ENCODE data around the gene CCDC174.

CCDC174 gene

DNA sequence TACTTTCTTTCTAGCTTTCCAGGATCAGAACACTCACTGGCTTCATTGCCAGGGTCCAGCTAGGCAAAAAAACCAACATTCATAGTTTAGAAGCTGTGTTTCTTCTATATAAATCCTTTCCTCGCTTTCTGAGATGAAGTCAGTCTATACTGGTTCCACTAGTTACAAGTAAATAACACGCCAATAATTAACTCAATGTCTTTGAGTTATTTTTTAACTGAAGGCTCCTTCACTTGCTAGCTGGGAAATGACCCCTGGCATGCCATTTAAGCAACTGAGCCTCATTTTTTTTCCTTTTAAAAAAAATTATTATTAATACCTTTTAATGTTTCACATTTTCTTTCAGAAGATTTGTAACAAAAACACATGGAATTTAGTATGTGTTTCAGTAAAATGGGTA lies 2.1 kb upstream of the CCDC174 start:
- TF ChIP-seq MYC (IDR thresholded peaks at IDR 0.05; ENCODE audit: low read depth, low read length) = no peak
- TF ChIP-seq, protein P1, sequence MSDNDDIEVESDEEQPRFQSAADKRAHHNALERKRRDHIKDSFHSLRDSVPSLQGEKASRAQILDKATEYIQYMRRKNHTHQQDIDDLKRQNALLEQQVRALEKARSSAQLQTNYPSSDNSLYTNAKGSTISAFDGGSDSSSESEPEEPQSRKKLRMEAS (IDR thresholded peaks at IDR 0.05; ENCODE audit: low read depth, low read length) = no peak
- TF ChIP-seq POLR2A (IDR thresholded peaks at IDR 0.05; ENCODE audit: extremely low read depth, insufficient read length) = no peak
- TF ChIP-seq, protein P2, sequence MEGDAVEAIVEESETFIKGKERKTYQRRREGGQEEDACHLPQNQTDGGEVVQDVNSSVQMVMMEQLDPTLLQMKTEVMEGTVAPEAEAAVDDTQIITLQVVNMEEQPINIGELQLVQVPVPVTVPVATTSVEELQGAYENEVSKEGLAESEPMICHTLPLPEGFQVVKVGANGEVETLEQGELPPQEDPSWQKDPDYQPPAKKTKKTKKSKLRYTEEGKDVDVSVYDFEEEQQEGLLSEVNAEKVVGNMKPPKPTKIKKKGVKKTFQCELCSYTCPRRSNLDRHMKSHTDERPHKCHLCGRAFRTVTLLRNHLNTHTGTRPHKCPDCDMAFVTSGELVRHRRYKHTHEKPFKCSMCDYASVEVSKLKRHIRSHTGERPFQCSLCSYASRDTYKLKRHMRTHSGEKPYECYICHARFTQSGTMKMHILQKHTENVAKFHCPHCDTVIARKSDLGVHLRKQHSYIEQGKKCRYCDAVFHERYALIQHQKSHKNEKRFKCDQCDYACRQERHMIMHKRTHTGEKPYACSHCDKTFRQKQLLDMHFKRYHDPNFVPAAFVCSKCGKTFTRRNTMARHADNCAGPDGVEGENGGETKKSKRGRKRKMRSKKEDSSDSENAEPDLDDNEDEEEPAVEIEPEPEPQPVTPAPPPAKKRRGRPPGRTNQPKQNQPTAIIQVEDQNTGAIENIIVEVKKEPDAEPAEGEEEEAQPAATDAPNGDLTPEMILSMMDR (IDR thresholded peaks at IDR 0.05; ENCODE audit: low read depth, low read length) = no peak
- peak overlapping the region; percentile 96 for H3K4me3 ChIP-seq (ENCODE audit: low read depth, low read length)
- DNase-seq (ENCODE audit: low read depth) = no peak

DNA sequence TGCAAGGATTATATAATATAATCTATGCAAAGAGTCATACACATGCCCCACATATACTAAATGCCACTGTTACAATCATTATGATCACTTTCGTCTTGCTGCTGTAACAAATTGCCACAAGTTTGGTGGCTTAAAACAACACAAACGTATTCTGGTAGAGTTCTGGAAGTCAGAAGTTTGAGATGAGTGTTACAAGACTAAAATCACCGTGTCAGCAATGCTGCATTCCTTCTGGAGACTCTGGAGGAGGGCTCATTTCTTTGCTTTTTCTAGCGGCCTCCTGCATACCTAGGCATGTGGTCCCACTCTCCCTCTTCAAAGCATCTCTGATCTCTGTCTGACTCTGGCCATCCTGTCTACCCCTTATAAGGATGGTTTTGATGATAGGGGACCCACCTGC lies 1.4 kb upstream of the CCDC174 start:
- peak overlapping the region; percentile 96 for H3K4me3 ChIP-seq (ENCODE audit: low read depth, low read length)
- TF ChIP-seq, protein P2 (IDR thresholded peaks at IDR 0.05; ENCODE audit: low read depth, low read length) = no peak
- no peak for TF ChIP-seq MYC (IDR thresholded peaks at IDR 0.05; ENCODE audit: low read depth, low read length)
- TF ChIP-seq, protein P1 (IDR thresholded peaks at IDR 0.05; ENCODE audit: low read depth, low read length) = no peak
- TF ChIP-seq POLR2A (IDR thresholded peaks at IDR 0.05; ENCODE audit: extremely low read depth, insufficient read length) = no peak
- no peak for DNase-seq (ENCODE audit: low read depth)

DNA sequence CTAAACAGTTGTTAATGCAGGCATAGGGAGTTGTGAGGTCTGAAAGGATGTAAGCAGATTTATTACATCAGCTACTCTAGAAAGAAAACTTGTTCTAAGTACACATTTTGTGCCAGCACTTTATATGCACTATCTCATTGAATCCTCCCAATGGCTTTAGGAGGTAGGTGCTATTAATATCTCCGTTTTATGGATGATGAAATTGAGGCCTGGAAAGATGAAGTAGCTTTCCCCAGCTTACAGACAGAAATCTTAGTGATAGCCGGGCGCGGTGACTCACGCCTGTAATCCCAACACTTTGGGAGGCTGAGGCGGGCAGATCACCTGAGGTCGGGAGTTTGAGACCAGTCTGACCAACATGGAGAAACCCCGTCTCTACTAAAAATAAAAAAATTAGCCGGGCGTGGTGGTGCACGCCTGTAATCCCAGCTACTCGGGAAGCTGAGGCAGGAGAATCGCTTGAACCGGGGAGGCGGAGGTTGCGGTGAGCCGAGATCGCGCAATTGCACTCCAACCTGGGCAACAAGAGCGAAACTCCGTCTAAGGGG lies 872 bp downstream of the CCDC174 start:
- peak; percentile 40 for DNase-seq (ENCODE audit: low read depth)
- H3K4me3 ChIP-seq (ENCODE audit: low read depth, low read length) = peak overlapping the region; percentile 96

DNA sequence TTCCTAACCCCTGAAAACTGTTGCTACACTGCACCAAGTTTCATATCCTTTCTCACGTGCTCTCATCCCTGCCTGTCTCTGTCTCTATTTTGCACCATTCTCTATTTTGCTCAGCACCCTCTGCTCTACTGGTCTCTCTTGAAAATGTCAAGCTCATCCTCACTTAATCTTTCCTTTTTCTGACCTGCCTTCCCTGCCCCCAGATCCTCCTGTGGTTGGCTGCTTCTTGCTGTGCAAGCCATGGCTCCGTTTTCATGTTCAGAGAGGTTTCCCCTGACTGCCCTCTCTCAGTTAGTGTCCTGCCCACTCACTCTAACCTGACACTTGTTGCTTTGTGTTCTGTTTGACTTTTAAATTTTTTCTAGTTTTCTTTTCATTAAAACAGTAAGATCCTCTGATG lies 6.0 kb downstream of the CCDC174 start:
- no peak for TF ChIP-seq MYC (IDR thresholded peaks at IDR 0.05; ENCODE audit: low read depth, low read length)

DNA sequence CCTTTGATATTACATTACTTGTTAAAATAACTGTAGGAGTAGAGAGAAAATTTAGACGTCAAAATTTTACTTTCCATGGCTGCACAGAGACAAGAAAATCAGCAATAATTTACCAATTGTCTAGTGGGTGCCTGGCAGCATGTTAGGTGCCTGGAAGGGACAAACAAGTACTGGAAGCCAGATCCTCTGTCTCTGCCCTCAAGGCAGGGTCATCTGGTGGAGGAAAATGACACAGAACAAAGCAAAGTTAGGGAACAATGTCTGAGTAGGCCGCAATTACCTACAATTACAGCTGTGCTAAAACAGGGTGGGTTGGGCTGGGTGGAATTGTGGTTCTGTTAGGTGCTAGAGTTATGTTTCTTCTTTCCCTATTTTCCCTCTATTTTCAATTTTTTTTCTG lies 7.4 kb downstream of the CCDC174 start:
- no peak for TF ChIP-seq POLR2A (IDR thresholded peaks at IDR 0.05; ENCODE audit: extremely low read depth, insufficient read length)
- TF ChIP-seq, protein P1 (IDR thresholded peaks at IDR 0.05; ENCODE audit: low read depth, low read length) = no peak
- TF ChIP-seq MYC (IDR thresholded peaks at IDR 0.05; ENCODE audit: low read depth, low read length) = no peak
- TF ChIP-seq, protein P2 (IDR thresholded peaks at IDR 0.05; ENCODE audit: low read depth, low read length) = no peak
- no peak for DNase-seq (ENCODE audit: low read depth)

More for the DNA sequence above, 6.0 kb downstream of the CCDC174 start:
- H3K4me3 ChIP-seq (ENCODE audit: low read depth, low read length) = no peak overlapping the region
- DNase-seq (ENCODE audit: low read depth) = no peak

DNA sequence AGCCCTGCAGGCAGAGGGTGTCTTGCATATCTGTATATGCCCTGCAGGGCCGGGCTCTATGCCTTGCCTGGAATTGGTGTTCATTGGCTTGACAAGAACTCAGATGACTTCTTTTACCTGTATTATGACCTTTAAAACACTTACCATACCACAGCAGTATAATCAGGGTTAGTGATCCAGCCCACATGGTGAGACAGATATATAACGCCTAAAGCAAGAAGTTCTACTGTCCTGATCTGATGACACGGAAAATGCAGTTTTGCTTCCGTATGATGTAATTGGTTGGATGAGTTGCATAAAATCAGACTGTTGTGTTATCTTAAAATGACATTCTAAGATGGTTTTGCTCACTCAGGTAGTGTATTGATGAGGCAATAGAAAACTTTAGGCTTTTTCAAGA lies 9.4 kb downstream of the CCDC174 start:
- no peak for DNase-seq (ENCODE audit: low read depth)
- TF ChIP-seq, protein P2 (IDR thresholded peaks at IDR 0.05; ENCODE audit: low read depth, low read length) = no peak
- TF ChIP-seq POLR2A (IDR thresholded peaks at IDR 0.05; ENCODE audit: extremely low read depth, insufficient read length) (no peak), MYC (IDR thresholded peaks at IDR 0.05; ENCODE audit: low read depth, low read length) (no peak)
- TF ChIP-seq, protein P1 (IDR thresholded peaks at IDR 0.05; ENCODE audit: low read depth, low read length) = no peak
- H3K4me3 ChIP-seq (ENCODE audit: low read depth, low read length) = no peak overlapping the region

More for the DNA sequence above, 7.4 kb downstream of the CCDC174 start:
- H3K4me3 ChIP-seq (ENCODE audit: low read depth, low read length) = no peak overlapping the region

DNA sequence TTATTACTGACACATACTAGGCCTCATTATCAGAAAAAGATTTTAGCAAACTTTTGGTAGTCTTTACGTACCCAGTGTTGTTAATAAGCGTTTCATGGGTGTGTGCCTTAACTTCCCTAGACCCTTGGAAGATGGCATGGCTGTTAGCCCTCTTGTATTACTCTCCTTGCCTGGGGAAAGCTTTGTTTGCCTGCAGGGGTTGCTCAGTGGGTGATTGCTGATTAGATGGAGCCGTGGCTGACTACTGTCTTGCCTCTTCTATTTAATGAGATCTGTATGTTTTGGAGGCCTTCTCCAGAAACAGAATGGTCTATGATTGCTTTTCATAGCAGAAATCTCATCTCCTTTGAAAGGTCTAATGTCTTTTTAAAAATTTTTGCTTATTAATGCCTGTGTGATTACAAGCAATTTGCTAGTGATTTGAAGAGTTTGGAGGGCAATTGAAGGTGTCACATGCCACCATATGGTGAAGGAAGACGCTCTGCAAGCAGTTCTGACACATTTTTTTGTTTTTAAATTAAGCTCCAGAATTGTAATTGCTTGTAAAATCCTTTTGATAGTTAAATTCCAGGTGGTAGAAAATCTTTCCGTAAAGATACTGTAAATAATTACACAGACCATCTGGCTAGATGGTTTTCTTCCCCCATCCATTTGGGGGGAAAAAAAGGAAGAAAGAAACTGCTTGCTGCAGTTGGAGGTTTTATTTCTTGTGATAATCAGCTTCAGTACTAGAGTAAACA lies 12.0 kb downstream of the CCDC174 start:
- H3K4me3 ChIP-seq (ENCODE audit: low read depth, low read length) = no peak overlapping the region
- no peak for DNase-seq (ENCODE audit: low read depth)
- TF ChIP-seq, protein P1 (IDR thresholded peaks at IDR 0.05; ENCODE audit: low read depth, low read length) = no peak
- TF ChIP-seq POLR2A (IDR thresholded peaks at IDR 0.05; ENCODE audit: extremely low read depth, insufficient read length) (no peak), MYC (IDR thresholded peaks at IDR 0.05; ENCODE audit: low read depth, low read length) (no peak)
- TF ChIP-seq, protein P2 (IDR thresholded peaks at IDR 0.05; ENCODE audit: low read depth, low read length) = no peak
